Mucosa of descending colon (tissue), 3 donors: ENCODE data around the gene HNRNPA3. TPM values are rescaled to one million over a fixed set of nuclear protein-coding genes. Genes with fewer than 3 reads are reported as not detected.

Source experiments
- ATAC-seq: fragments of 200-7000 bp; cut with Tn5 transposase; one replicate; pipeline ENCODE4 v1.9.1; 2020; ENCODE audit warnings: mild to moderate bottlenecking, moderate library complexity
- DNase-seq, 3 donors: peaks; one replicate each; pipeline ENCODE4 v3.0.0-alpha.2; 2020
- H3K36me3 ChIP-seq: fragments of 200-600 bp; one replicate; pipeline ENCODE4 v1.8.0; 2021; ENCODE audit warnings: low read depth, mild to moderate bottlenecking
- H3K4me1 ChIP-seq: fragments of 200-600 bp; one replicate; pipeline ENCODE4 v1.8.0; 2021; ENCODE audit warnings: low read depth, mild to moderate bottlenecking
- H3K4me3 ChIP-seq: fragments of 200-600 bp; one replicate; pipeline ENCODE4 v1.8.0; 2021; ENCODE audit warnings: mild to moderate bottlenecking
- H3K9me3 ChIP-seq: fragments of 200-600 bp; one replicate; pipeline ENCODE4 v1.8.0; 2021; ENCODE audit warnings: mild to moderate bottlenecking
- intact Hi-C, 2 donors: fragments of 100-400 bp; cut with DNase I in 1 of 2; cut with micrococcal nuclease in 1 of 2; formaldehyde crosslinking; loops; one replicate each; pipeline versions ENCODE4 v1.11.0 to v1.11.1; 2022; cut with DNase I, micrococcal nuclease
- long read RNA-seq, 2 donors: library from polyadenylated mRNA; unstranded; transcript quantifications; one replicate each; pipeline ENCODE4 v2.0.0, GENCODE V29; 2019 to 2021
- total RNA-seq, 3 donors: library from RNA; stranded (reverse); fragmentation: NEBNext Ultra II Directional in 2 of 3; extraction: Animal tissue kit (Norgen Biotek cat#: 25700) in 2 of 3; gene quantifications; one replicate each; pipeline versions ENCODE4 v1.2.1 to v1.2.4, GENCODE V29; 2021 to 2023
- TF ChIP-seq, protein P1 (sequence below): fragments of 200-600 bp; IDR thresholded peaks from one replicate; pipeline ENCODE4 v1.8.0; 2022; ENCODE audit warnings: antibody characterized with exemption, mild to moderate bottlenecking
- donor health status: DM: no; HTN: no; CAD: no; lungs with moderate emphysema.
- donor health status: DM: no; HTN: no; CAD: no.
- donor health status: DM: no; HTN: yes; CAD: no.

Gene HNRNPA3
- 100 to 1,000 TPM; 133 to 169 (median 151) TPM for total RNA-seq
- long read RNA-seq, donor 1, full-length matches to known transcripts, result 44 of 59 reads
- long read RNA-seq, donor 1, partial matches to known transcripts, result 1 of 59 reads
- long read RNA-seq, donor 1, other reads (novel, unspliced or antisense), result 14 of 59 reads
- long read RNA-seq, donor 2, transcript HNRNPA3-201 (11 exons, 2,067 nt), result major isoform, 6 of 26 reads
- long read RNA-seq, donor 2, partial matches to known transcripts, result 15 of 26 reads
- long read RNA-seq, donor 2, other reads (novel, unspliced or antisense), result 5 of 26 reads

DNA sequence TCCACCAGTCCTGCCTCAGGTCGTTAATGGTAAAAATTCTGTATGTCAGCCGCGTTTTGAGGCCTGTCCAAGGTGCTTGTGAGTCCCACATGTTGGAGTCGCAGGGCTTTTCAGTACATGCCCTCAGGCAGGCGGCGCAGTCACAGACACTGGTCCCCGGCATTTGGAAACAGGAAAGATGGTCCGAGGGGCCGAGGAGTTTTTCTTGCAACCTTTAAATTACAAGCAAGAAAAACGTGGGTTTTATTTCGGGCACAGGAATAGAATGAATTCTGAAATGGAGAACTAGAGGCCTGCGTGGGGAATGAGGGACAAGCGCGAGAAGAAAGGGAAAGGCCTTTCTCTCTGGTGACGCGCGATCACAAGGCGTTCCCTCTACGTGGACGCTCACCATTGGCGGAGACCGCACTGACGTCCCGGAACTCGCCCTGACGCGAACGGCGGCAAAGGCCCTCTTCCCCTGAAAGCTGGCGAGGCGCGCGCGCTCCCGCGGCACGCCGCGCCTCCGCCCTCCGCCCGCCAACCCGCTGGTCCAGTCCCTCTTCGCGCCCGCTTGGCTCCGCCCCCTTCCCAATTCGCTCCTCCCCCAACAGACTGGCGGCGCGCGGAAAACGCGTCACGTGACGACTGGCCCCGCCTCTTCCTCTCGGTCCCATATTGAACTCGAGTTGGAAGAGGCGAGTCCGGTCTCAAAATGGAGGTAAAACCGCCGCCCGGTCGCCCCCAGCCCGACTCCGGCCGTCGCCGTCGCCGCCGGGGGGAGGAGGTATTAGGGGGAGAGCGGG, at the start of gene HNRNPA3:
TSS of gene HNRNPA3 (plus strand) at position 689 of the 785 bp plus-strand sequence. CDS start at position 695, 6 bp downstream.
- Histone ChIP-seq H3K9me3 (no peaks in the 10 kb centered on the region), H3K4me1 (peaks cover 36% of the 10 kb centered on the region), H3K36me3 (peaks cover 12% of the 10 kb centered on the region), H3K4me3 (peak within 1 kb of the TSS; percentile 69)
- intact Hi-C loops, result loop anchor here in 1 of 2 donors (10.0 kb wide), 1 partner anchor 53 kb away; the partner anchor contains the start of gene NFE2L2
- peak; percentile 98 to 100 (median 100) for DNase-seq
- TF ChIP-seq, protein P1, sequence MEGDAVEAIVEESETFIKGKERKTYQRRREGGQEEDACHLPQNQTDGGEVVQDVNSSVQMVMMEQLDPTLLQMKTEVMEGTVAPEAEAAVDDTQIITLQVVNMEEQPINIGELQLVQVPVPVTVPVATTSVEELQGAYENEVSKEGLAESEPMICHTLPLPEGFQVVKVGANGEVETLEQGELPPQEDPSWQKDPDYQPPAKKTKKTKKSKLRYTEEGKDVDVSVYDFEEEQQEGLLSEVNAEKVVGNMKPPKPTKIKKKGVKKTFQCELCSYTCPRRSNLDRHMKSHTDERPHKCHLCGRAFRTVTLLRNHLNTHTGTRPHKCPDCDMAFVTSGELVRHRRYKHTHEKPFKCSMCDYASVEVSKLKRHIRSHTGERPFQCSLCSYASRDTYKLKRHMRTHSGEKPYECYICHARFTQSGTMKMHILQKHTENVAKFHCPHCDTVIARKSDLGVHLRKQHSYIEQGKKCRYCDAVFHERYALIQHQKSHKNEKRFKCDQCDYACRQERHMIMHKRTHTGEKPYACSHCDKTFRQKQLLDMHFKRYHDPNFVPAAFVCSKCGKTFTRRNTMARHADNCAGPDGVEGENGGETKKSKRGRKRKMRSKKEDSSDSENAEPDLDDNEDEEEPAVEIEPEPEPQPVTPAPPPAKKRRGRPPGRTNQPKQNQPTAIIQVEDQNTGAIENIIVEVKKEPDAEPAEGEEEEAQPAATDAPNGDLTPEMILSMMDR, result no peak
- ATAC-seq, result peak; percentile 96

DNA sequence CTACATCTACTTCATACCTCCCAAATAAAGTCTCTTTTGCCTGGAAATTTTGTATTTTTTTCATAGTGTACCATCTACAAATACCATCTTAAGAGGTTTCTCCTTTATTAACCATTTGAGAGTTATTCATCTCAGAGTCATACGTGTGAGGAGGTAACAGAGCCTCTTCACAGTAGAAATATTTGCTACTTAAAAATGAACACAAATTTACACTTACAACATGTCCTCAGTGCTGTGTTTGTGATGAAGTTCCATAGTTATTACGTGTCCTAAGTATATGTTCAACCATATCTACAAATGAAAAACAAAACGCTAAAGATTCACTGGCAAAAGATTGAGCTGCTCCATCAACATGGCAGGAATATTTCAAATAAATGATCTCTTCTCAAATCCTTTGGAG, 48.5 kb upstream of the HNRNPA3 start:
- no peak for ATAC-seq
- DNase-seq, result no peak
- Histone ChIP-seq H3K4me1 (peaks cover 24% of the 10 kb centered on the region), H3K9me3 (no peaks in the 10 kb centered on the region), H3K4me3 (no peak overlapping the region), H3K36me3 (no peaks in the 10 kb centered on the region)
- intact Hi-C loops, result loop anchor here (5.0 to 10.0 kb wide), 3 partner anchors 168 to 251 kb away; no protein-coding TSS in a partner anchor
- TF ChIP-seq, protein P1, result no peak

DNA sequence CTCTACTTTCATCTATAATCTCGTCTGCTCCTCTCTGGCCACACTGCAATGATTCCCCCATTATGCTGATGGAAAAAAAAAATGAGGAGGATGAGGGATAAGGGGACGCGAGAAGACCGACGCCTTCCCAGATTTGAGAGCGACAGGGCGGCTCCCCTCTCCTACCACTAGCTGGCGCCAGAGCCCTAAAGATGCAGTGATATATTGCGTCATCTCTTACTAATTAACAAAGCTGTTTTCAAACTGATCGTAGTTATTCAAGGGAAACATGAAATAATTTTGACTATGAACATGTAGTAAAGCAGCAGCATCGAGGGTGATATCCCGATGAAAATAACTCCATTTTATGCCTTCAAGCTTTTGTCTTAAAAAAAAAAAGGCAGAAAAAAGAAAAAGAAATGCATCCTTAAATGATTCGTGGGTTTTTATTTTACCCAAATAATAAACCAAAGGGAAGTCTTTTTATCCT, 48.0 kb upstream of the HNRNPA3 start:
- ATAC-seq (peak; percentile 84), DNase-seq (peak; percentile 77 to 92 (median 87))
- H3K4me3 ChIP-seq, result no peak overlapping the region
- intact Hi-C loops, result loop anchor here (5.0 to 10.0 kb wide), 4 partner anchors 98 to 250 kb away; partner anchors contain the start of gene NFE2L2 (in 1 of the 2)
- H3K9me3 ChIP-seq, result no peaks in the 10 kb centered on the region
- no peaks in the 10 kb centered on the region for H3K36me3 ChIP-seq
- H3K4me1 ChIP-seq, result peaks cover 24% of the 10 kb centered on the region
- TF ChIP-seq, protein P1, result peak; percentile 96

DNA sequence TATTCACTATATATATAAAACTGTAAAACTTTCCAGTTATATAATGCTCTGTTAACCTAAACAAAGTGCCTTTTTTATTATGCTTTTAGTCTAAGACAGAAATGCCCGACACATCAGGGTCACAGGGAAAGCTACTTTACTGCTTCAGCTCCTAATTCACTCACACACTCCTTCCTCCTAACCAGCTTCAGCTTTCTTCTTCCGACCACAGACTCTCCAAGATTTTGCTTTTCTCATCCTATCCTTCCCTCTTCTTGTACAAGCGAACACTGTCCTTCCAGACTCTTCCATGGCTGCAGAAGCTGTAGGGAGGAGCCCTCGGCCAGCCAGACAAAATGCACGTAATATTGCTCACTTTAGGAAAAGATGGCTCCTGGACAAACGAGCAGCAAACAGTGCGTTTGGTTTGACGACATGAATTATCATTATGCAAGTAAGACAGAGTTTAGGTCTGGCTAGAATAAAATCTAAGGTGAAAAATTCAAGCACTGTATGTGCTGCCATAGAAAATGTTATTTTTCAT, 47.5 kb upstream of the HNRNPA3 start:
- TF ChIP-seq, protein P1, result no peak
- intact Hi-C loops, result loop anchor here (5.0 to 10.0 kb wide), 3 partner anchors 97 to 250 kb away; partner anchors contain the start of gene NFE2L2 (in 1 of the 2)
- Histone ChIP-seq H3K4me1 (peaks cover 24% of the 10 kb centered on the region), H3K36me3 (no peaks in the 10 kb centered on the region), H3K9me3 (no peaks in the 10 kb centered on the region), H3K4me3 (no peak overlapping the region)
- DNase-seq (peak in 2 of 3 donors; percentile 38 to 55), ATAC-seq (peak; percentile 54)
